CD14-positive monocyte (primary cell): ENCODE data around the gene PXDN. TPM values are rescaled to one million over a fixed set of nuclear protein-coding genes. Genes with fewer than 3 reads are reported as not detected.

Experiments
- DNase-seq, 3 donors: peaks; one replicate each; pipeline ENCODE4 v3.0.0-alpha.2; 2011 to 2022
- H2AFZ ChIP-seq: 2 replicates; pipeline ENCODE4 v1.6.0; 2012; ENCODE audit warnings: mild to moderate bottlenecking, low read depth, low read length, inconsistent platforms; ENCODE audit not compliant: insufficient read depth, poor library complexity, severe bottlenecking
- H3K27ac ChIP-seq, 2 donors: 1 replicate in 1 of 2; 2 replicates in 1 of 2; pipeline ENCODE4 v1.5.1; 2012 to 2013; ENCODE audit warnings: low read length in 2 of 2, control low read depth in 1 of 2, inconsistent platforms in 1 of 2, low read depth in 1 of 2, mild to moderate bottlenecking in 1 of 2
- H3K27me3 ChIP-seq, 2 donors: one replicate each; pipeline versions ENCODE4 v1.6.0 to v1.6.1; 2011 to 2013; ENCODE audit warnings: low read length in 2 of 2; ENCODE audit not compliant: control insufficient read depth in 2 of 2, insufficient read depth in 2 of 2
- H3K36me3 ChIP-seq, 2 donors: replicated peaks in 1 of 2; 1 replicate in 1 of 2; 2 replicates in 1 of 2; pipeline versions ENCODE4 v1.5.1 to v1.6.1; 2012 to 2013; ENCODE audit warnings: low read length in 2 of 2, control low read depth in 1 of 2, inconsistent platforms in 1 of 2, mild to moderate bottlenecking in 1 of 2; ENCODE audit not compliant: insufficient read depth in 2 of 2, control insufficient read depth in 1 of 2
- H3K4me1 ChIP-seq, 2 donors: 1 replicate in 1 of 2; 2 replicates in 1 of 2; pipeline versions ENCODE4 v1.5.1 to v1.6.1; 2012 to 2013; ENCODE audit warnings: low read length in 2 of 2, control low read depth in 1 of 2, inconsistent platforms in 1 of 2, mild to moderate bottlenecking in 1 of 2, moderate library complexity in 1 of 2; ENCODE audit not compliant: insufficient read depth in 2 of 2, control insufficient read depth in 1 of 2
- H3K4me2 ChIP-seq: replicated peaks from 2 replicates; pipeline ENCODE3; 2012; ENCODE audit warnings: low read length, moderate library complexity, mild to moderate bottlenecking; ENCODE audit not compliant: poor library complexity, severe bottlenecking; ENCODE audit errors: extremely low read depth
- H3K4me3 ChIP-seq, 3 experiments: fragments of 200-600 bp in 1 of 3; sonication (generic) in 1 of 3; replicated peaks in 1 of 3; 1 replicate in 2 of 3; 2 replicates in 1 of 3; pipeline ENCODE4 v1.5.1; 2011 to 2013; ENCODE audit warnings: low read length in 3 of 3, mild to moderate bottlenecking in 3 of 3, control low read depth in 2 of 3, low read depth in 2 of 3, inconsistent platforms in 1 of 3, moderate library complexity in 1 of 3
- H3K79me2 ChIP-seq: 2 replicates; pipeline ENCODE4 v1.6.0; 2012; ENCODE audit warnings: mild to moderate bottlenecking, control low read depth, inconsistent platforms, low read length, moderate library complexity; ENCODE audit not compliant: insufficient read depth
- H3K9ac ChIP-seq: 2 replicates; pipeline ENCODE4 v1.6.0; 2017; ENCODE audit warnings: low read length, mild to moderate bottlenecking; ENCODE audit not compliant: insufficient read depth, poor library complexity, severe bottlenecking
- H3K9me3 ChIP-seq, 2 donors: replicated peaks in 1 of 2; 1 replicate in 1 of 2; 2 replicates in 1 of 2; pipeline versions ENCODE4 v1.5.1 to v1.6.1; 2012 to 2013; ENCODE audit warnings: low read length in 2 of 2, control low read depth in 1 of 2; ENCODE audit not compliant: control insufficient read depth in 1 of 2, insufficient read depth in 1 of 2
- H4K20me1 ChIP-seq: 2 replicates; pipeline ENCODE4 v1.6.0; 2012; ENCODE audit warnings: mild to moderate bottlenecking, low read length, control low read depth, moderate library complexity; ENCODE audit not compliant: insufficient read depth
- H3K27ac Mint-ChIP-seq, 7 donors: one replicate each; pipeline ENCODE4 v1.8.0; 2020; ENCODE audit warnings: mild to moderate bottlenecking in 7 of 7, mixed read lengths in 7 of 7, moderate library complexity in 6 of 7, inconsistent platforms in 2 of 7
- H3K27me3 Mint-ChIP-seq, 3 donors: one replicate each; pipeline ENCODE4 v1.8.0; 2021 to 2022; ENCODE audit warnings: low read depth in 3 of 3, mild to moderate bottlenecking in 3 of 3, mixed read lengths in 3 of 3, moderate library complexity in 3 of 3, inconsistent platforms in 1 of 3
- H3K36me3 Mint-ChIP-seq, 2 donors: one replicate each; pipeline ENCODE4 v1.8.0; 2020; ENCODE audit warnings: mixed read lengths in 2 of 2, inconsistent platforms in 1 of 2, mild to moderate bottlenecking in 1 of 2
- H3K4me1 Mint-ChIP-seq: one replicate; pipeline ENCODE4 v1.8.0; 2020; ENCODE audit warnings: mild to moderate bottlenecking, mixed read lengths
- H3K4me3 Mint-ChIP-seq, 2 donors: one replicate each; pipeline ENCODE4 v1.8.0; 2020; ENCODE audit warnings: mild to moderate bottlenecking in 2 of 2, mixed read lengths in 2 of 2, moderate library complexity in 1 of 2
- H3K9me3 Mint-ChIP-seq, 7 donors: one replicate each; pipeline ENCODE4 v1.8.0; 2020 to 2022; ENCODE audit warnings: mixed read lengths in 7 of 7, mild to moderate bottlenecking in 6 of 7, moderate library complexity in 6 of 7, inconsistent platforms in 2 of 7
- CTCF ChIP-seq: fragments of 200-600 bp; IDR thresholded peaks from one replicate; pipeline ENCODE4 v1.8.0; 2022; ENCODE audit warnings: antibody characterized with exemption, mild to moderate bottlenecking
- WGBS: methylation state at CpG from one replicate; pipeline ENCODE4 v1.1.5; 2013; ENCODE audit warnings: missing lambda C conversion rate; ENCODE audit not compliant: insufficient coverage; 5-methylcytosine and 5-hydroxymethylcytosine counted together
- intact Hi-C, 2 donors: fragments of 100-400 bp; cut with micrococcal nuclease; formaldehyde crosslinking; loops; one replicate each; pipeline versions ENCODE4 v1.15.0 to v1.15.1; 2023
- polyA plus RNA-seq, 3 donors: library from polyadenylated mRNA; depleted of rRNA in 1 of 3; unstranded in 2 of 3; stranded (reverse) in 1 of 3; fragments of 300-500 nt in 2 of 3; fragments of >200 nt in 1 of 3; fragmentation: Illumina TruSeq in 2 of 3; gene quantifications; 1 replicate in 2 of 3; 2 replicates in 1 of 3; pipeline ENCODE4 v1.2.3, GENCODE V29; 2012 to 2021

PXDN gene
- polyA plus RNA-seq, 3 donors: not detected

- Histone ChIP-seq H3K27me3 (no peaks in the 10 kb centered on the region), H3K4me1 (no peaks in the 10 kb centered on the region), H3K9ac (no peak overlapping the region), H3K4me3 (no peak overlapping the region), H3K36me3 (no peaks in the 10 kb centered on the region), H4K20me1 (no peaks in the 10 kb centered on the region), H3K9me3 (no peaks in the 10 kb centered on the region), H3K27ac (no peak overlapping the region), H3K79me2 (no peaks in the 10 kb centered on the region), H2AFZ (no peak overlapping the region), H3K4me2 (no peak overlapping the region)
- TF ChIP-seq CTCF: no peak
- Mint-ChIP-seq H3K4me3 (no peak overlapping the region), H3K27ac (no peak overlapping the region), H3K4me1 (no peaks in the 10 kb centered on the region), H3K9me3 (peaks cover 0 to 4% (median 0%) of the 10 kb centered on the region in 7 donors), H3K36me3 (no peaks in the 10 kb centered on the region), H3K27me3 (no peaks in the 10 kb centered on the region)
- intact Hi-C loops: no loop called here
- DNase-seq: no peak
- 90% methylated on average over 6 of the region's 9 CpGs for WGBS
These were observed 70.0 kb downstream of the PXDN start for GRCh38 chr2:1674276-1674675.

- Histone ChIP-seq H3K79me2 (no peaks in the 10 kb centered on the region), H3K9ac (no peak overlapping the region), H3K4me1 (no peaks in the 10 kb centered on the region), H3K9me3 (no peaks in the 10 kb centered on the region), H4K20me1 (no peaks in the 10 kb centered on the region), H3K27me3 (no peaks in the 10 kb centered on the region), H3K4me3 (no peak overlapping the region), H3K36me3 (no peaks in the 10 kb centered on the region), H3K27ac (no peak overlapping the region), H2AFZ (no peak overlapping the region), H3K4me2 (no peak overlapping the region)
- H3K4me1 Mint-ChIP-seq: no peaks in the 10 kb centered on the region
- H3K36me3 Mint-ChIP-seq: no peaks in the 10 kb centered on the region
- no peak for DNase-seq
- peaks cover 0 to under 1% (median 0%) of the 10 kb centered on the region in 7 donors for H3K9me3 Mint-ChIP-seq
- WGBS: 96% methylated on average over 15 of the region's 18 CpGs
- intact Hi-C loops: no loop called here
- TF ChIP-seq CTCF: no peak
- no peak overlapping the region for H3K27ac Mint-ChIP-seq
- no peaks in the 10 kb centered on the region for H3K27me3 Mint-ChIP-seq
- no peak overlapping the region for H3K4me3 Mint-ChIP-seq
These were observed 71.0 kb downstream of the PXDN start for GRCh38 chr2:1673160-1673944.
